ENCODE results near the gene GPC3. TPM values are rescaled to one million over a fixed set of nuclear protein-coding genes. Genes with fewer than 3 reads are reported as not detected.

Gene GPC3
- total RNA-seq, 2 donors from 2014 or later, result not detected

DNA sequence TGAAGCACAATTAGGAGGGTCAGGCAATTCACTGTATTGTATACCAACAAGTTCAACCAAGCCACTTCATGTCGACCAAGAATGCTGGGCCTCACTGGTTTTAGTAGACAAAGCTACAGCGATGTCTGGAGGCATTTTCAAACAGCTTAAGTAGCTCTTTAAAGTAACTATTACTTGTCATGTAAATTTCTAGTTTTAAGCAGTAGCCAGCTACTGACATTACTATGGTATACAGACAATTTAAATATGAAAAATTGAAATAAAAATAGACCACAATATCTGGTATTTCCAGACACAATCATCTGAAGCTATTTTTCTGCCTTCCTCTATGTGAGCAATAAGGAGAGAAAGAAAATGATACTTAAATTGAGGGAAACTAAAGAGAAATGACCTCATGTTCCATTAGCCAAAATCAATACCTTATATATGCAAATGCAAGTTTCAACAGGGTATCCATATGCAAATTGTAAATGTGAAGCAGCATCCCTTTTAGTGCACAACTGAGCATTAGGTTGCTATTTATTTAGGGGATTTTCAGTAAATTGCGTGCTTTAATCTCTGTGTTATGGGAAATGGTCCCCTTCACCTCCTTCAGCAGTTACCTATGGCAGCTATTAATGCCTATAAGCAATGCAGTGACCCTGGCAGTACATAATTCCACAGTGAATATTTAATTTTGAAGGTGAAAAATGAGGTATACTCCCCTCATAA is 119.5 kb downstream of the GPC3 start:
- no peak overlapping the region for H3K4me3 Mint-ChIP-seq
- no peak overlapping the region for H3K27ac Mint-ChIP-seq
- H3K27me3 Mint-ChIP-seq, result peaks cover 8 to 22% of the 10 kb centered on the region in 2 donors
- H3K9me3 Mint-ChIP-seq, result no peaks in the 10 kb centered on the region
- no peak for ATAC-seq
- no peaks in the 10 kb centered on the region for H3K4me1 Mint-ChIP-seq (ENCODE audit: low read depth in 2 of 2)
- no peak for DNase-seq (ENCODE audit: low spot score)
- H3K36me3 Mint-ChIP-seq, result no peaks in the 10 kb centered on the region

DNA sequence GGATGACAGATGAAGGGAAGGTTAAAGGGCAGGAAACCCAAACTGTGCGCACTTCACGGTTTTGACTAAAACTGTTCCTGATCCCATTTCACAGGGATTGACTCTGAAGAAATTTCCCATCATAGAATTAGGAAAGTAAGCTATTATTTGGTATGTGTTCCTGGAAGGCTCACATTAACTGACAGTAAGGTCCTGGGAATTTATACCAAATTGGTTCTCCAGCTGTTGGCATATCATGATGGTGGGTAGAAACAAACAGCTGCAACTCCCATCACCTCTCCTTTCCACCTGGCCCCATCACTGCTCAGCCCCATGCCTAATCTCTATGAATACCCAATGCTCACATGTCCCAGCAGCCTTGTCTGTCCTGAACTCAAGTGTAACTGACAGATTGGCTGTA is 121.2 kb downstream of the GPC3 start:
- H3K9me3 Mint-ChIP-seq, result no peaks in the 10 kb centered on the region
- H3K27me3 Mint-ChIP-seq, result peaks cover 0 to 17% of the 10 kb centered on the region in 2 donors
- H3K4me1 Mint-ChIP-seq (ENCODE audit: low read depth in 2 of 2), result no peaks in the 10 kb centered on the region
- no peak for ATAC-seq
- H3K4me3 Mint-ChIP-seq, result no peak overlapping the region
- H3K27ac Mint-ChIP-seq, result no peak overlapping the region
- no peaks in the 10 kb centered on the region for H3K36me3 Mint-ChIP-seq
- DNase-seq (ENCODE audit: low spot score), result no peak

DNA sequence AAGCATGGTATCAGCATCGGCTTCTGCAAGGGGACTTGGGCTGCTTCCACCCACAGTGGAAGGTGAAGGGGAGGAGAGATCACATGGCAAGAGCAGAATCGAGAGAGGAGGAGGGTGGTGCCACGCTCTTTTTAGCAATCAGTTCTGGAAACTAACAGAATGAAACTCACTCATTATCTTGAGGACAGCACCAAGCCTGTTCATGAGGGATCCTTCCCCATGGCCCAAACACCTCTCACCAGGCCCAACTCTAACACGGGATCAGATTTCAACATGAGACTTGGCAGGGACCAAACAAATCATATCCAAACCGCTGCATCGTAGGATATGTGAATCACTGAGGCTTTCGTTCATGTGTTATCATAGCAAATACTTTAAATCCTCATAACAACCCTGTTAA is 125.5 kb downstream of the GPC3 start:
- H3K9me3 Mint-ChIP-seq, result no peaks in the 10 kb centered on the region
- no peak for ATAC-seq
- H3K36me3 Mint-ChIP-seq, result no peaks in the 10 kb centered on the region
- H3K4me1 Mint-ChIP-seq (ENCODE audit: low read depth in 2 of 2), result no peaks in the 10 kb centered on the region
- no peak overlapping the region for H3K4me3 Mint-ChIP-seq
- DNase-seq (ENCODE audit: low spot score), result no peak
- peaks cover 14 to 27% of the 10 kb centered on the region in 2 donors for H3K27me3 Mint-ChIP-seq
- no peak overlapping the region for H3K27ac Mint-ChIP-seq

DNA sequence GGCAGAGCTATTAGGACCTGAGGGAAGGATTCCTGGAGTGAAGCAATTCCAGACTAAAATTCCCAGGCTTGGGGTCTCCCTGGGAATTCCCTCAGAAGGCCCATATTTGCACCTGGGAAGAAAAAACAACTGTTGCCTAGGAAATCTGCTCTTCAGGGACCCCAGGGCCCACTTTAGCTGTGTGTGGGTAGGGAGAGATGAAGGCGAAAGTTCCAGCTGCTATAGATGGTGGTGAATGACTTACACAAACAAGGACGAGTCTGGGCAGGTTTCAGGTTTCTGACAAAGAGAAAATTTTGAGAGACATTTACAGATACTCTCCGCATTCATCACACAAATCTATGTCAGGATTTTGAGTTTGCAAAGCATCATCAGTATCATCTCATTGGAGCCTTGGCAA is 126.1 kb downstream of the GPC3 start:
- peaks cover 14 to 27% of the 10 kb centered on the region in 2 donors for H3K27me3 Mint-ChIP-seq
- DNase-seq (ENCODE audit: low spot score), result no peak
- H3K36me3 Mint-ChIP-seq, result no peaks in the 10 kb centered on the region
- no peaks in the 10 kb centered on the region for H3K4me1 Mint-ChIP-seq (ENCODE audit: low read depth in 2 of 2)
- no peaks in the 10 kb centered on the region for H3K9me3 Mint-ChIP-seq
- no peak for ATAC-seq
- no peak overlapping the region for H3K27ac Mint-ChIP-seq
- no peak overlapping the region for H3K4me3 Mint-ChIP-seq

DNA sequence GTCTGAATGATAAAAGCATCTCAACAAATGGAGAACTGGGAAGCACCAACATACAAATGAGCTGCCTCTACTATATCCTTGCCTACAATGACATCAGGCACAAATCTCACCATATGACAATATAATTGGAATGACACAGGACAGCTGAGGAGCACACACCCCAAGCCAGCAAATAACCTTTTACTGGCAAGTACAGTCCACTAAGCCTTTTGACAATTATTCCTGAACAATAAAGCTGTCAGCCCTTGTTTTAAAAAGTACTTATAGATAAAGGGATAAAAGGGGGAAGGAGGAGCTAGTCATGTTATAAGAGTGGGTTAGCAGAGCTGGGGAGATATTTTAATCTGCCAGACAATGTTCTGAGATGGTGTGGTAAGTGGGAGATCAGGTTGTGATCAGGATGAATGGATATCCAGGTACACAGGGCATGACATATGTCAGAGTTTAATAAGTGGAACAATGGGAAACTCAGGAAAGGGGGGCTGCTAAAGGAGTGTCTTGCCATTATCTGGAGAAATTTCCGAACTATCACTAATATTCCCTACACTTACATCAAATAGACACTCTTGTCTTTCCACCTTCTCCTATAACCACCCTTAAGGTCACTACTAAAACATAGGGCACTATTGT is 127.6 kb downstream of the GPC3 start:
- Mint-ChIP-seq H3K4me1 (ENCODE audit: low read depth in 2 of 2) (no peaks in the 10 kb centered on the region), H3K9me3 (no peaks in the 10 kb centered on the region), H3K36me3 (no peaks in the 10 kb centered on the region), H3K4me3 (no peak overlapping the region), H3K27me3 (peaks cover 14 to 23% of the 10 kb centered on the region in 2 donors), H3K27ac (no peak overlapping the region)
- ATAC-seq (no peak), DNase-seq (ENCODE audit: low spot score) (no peak)

DNA sequence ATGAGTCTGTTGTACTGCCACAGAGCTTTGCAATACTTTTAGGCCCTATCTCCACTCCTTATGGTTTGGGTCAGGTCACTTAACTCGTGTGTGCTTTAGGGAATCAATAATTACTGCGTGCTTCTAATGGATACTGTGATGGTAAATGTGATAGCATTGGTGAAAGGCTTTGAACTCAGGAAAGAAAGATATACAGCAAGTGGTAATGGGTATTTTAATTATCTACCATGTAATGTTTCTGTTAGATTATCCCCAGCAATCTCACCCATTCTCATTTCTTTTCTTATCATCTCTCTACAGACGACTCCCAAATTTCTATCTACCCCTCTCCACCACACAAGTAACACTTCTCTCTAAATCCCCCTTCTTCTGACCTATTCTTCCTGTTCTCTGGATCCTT is 128.6 kb downstream of the GPC3 start:
- Mint-ChIP-seq H3K9me3 (no peaks in the 10 kb centered on the region), H3K4me3 (no peak overlapping the region), H3K4me1 (ENCODE audit: low read depth in 2 of 2) (no peaks in the 10 kb centered on the region), H3K27ac (no peak overlapping the region), H3K27me3 (peaks cover 14 to 17% of the 10 kb centered on the region in 2 donors), H3K36me3 (no peaks in the 10 kb centered on the region)
- no peak for ATAC-seq
- DNase-seq (ENCODE audit: low spot score), result no peak

DNA sequence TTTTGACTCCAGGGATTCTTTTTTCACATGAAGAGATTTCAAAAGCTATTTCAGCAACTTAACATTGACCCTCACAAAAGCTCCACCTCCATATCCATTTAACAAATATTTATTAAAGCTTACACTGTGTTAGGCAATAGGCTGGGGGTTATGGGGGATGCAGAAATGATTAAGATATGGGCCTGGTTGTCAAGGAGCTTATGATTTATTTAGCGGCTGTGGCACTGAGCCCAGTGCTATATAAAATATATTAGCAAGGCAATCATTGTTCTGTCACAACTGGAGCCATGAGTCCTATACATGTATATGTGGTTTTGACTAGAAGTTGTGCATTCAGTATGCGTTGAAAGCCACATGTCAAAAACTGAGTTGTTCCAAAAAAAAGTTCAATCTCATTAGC is 131.1 kb downstream of the GPC3 start:
- ATAC-seq, result no peak
- DNase-seq (ENCODE audit: low spot score), result no peak
- Mint-ChIP-seq H3K27ac (no peak overlapping the region), H3K36me3 (no peaks in the 10 kb centered on the region), H3K4me3 (no peak overlapping the region), H3K9me3 (no peaks in the 10 kb centered on the region), H3K4me1 (ENCODE audit: low read depth in 2 of 2) (no peaks in the 10 kb centered on the region), H3K27me3 (peaks cover 17 to 21% of the 10 kb centered on the region in 2 donors)

DNA sequence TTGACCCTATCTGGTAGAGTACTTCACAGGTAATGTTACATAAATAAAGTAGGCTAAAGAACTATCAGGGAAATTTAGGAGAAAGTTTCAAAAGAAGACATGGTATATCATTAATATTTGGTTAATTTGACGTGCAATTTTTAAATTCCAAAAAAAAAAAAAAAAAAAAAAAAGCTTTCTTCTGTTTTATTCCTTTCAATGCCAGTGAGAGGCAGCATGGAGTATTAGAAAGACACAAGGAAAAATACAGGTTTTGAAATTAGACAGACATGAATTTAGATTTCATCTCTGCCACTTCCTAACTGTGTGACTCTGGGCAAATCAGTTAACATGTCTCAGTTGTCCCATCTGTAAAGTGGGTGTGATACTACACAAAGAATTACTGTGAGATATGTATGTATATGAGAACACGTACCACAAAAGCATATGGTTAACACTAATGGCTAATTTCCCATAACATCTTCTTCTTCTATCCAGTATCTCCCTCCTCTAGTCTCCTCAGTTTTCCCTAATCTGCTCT is 132.5 kb downstream of the GPC3 start:
- H3K4me1 Mint-ChIP-seq (ENCODE audit: low read depth in 2 of 2), result no peaks in the 10 kb centered on the region
- DNase-seq (ENCODE audit: low spot score) (no peak), ATAC-seq (no peak)
- H3K36me3 Mint-ChIP-seq, result no peaks in the 10 kb centered on the region
- H3K4me3 Mint-ChIP-seq, result no peak overlapping the region
- peaks cover 19 to 20% of the 10 kb centered on the region in 2 donors for H3K27me3 Mint-ChIP-seq
- H3K27ac Mint-ChIP-seq, result no peak overlapping the region
- no peaks in the 10 kb centered on the region for H3K9me3 Mint-ChIP-seq

DNA sequence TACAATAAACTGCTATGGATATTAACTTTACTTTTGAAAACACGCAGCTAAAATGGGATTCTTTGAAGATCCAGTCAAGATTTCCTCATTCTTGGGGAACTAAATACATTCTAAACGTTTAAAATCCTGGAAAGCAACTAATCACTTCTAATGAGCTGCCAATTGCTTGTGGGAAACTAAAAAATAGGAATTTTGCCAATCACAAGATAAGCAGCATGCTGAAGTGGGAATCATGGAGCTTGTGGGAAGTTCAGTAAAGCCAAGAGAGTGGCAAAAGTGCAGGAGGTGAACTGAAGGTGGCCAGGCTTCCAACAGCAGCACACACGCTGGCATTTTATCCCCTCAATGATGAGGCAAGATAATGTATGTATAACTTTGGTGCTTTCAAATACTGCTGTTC is 133.0 kb downstream of the GPC3 start:
- Mint-ChIP-seq H3K27ac (no peak overlapping the region), H3K4me3 (no peak overlapping the region)

DNA sequence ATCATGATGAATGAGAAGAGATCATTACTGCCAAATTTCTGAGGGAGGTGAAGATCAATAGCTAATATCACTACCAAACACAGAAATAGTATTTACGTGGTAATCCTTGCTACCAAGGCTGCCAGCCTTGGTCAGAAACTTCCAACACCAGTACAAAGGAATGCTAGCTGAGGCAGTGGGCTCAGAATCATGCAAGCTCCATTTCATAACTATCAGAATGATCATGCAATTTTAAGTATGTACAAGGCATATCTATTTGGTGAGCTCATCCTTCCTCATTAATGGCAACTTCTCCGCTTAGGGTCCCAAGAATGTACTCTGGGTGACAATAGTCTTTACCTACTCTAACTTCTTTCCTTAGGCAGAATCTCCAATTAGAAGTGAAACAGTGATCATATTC is 135.0 kb downstream of the GPC3 start:
- peaks cover 7 to 13% of the 10 kb centered on the region in 2 donors for H3K27me3 Mint-ChIP-seq
- ATAC-seq (no peak), DNase-seq (ENCODE audit: low spot score) (no peak)
- no peak overlapping the region for H3K4me3 Mint-ChIP-seq
- no peaks in the 10 kb centered on the region for H3K4me1 Mint-ChIP-seq (ENCODE audit: low read depth in 2 of 2)
- H3K27ac Mint-ChIP-seq, result no peak overlapping the region
- H3K36me3 Mint-ChIP-seq, result no peaks in the 10 kb centered on the region
- H3K9me3 Mint-ChIP-seq, result no peaks in the 10 kb centered on the region

More for the DNA sequence above, 133.0 kb downstream of the GPC3 start:
- Mint-ChIP-seq H3K36me3 (no peaks in the 10 kb centered on the region), H3K9me3 (no peaks in the 10 kb centered on the region), H3K27me3 (peaks cover 14 to 16% of the 10 kb centered on the region in 2 donors), H3K4me1 (ENCODE audit: low read depth in 2 of 2) (no peaks in the 10 kb centered on the region)
- DNase-seq (ENCODE audit: low spot score) (no peak), ATAC-seq (no peak)

DNA sequence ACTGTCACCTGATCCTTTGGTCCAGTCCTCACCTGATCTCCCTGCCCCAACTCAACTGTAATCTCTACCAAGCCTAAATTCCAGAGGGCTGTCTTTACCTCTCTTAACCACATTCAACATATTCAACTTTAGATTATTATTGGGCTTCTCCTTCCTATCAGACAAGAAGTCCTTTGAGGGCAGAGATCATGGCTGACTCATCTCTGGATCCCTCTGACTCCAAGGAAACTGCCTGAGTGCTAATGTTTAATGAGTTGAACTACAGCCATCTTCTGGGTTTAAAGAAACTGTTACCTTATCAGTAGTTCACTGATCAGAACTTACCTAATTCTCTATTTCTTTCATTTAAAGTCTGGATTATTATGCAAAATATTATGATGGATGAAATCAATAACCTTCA is 135.7 kb downstream of the GPC3 start:
- H3K36me3 Mint-ChIP-seq, result no peaks in the 10 kb centered on the region
- no peaks in the 10 kb centered on the region for H3K9me3 Mint-ChIP-seq
- H3K27me3 Mint-ChIP-seq, result peaks cover 7 to 13% of the 10 kb centered on the region in 2 donors
- no peak overlapping the region for H3K4me3 Mint-ChIP-seq
- H3K4me1 Mint-ChIP-seq (ENCODE audit: low read depth in 2 of 2), result no peaks in the 10 kb centered on the region
- no peak overlapping the region for H3K27ac Mint-ChIP-seq
- DNase-seq (ENCODE audit: low spot score), result no peak
- ATAC-seq, result no peak

DNA sequence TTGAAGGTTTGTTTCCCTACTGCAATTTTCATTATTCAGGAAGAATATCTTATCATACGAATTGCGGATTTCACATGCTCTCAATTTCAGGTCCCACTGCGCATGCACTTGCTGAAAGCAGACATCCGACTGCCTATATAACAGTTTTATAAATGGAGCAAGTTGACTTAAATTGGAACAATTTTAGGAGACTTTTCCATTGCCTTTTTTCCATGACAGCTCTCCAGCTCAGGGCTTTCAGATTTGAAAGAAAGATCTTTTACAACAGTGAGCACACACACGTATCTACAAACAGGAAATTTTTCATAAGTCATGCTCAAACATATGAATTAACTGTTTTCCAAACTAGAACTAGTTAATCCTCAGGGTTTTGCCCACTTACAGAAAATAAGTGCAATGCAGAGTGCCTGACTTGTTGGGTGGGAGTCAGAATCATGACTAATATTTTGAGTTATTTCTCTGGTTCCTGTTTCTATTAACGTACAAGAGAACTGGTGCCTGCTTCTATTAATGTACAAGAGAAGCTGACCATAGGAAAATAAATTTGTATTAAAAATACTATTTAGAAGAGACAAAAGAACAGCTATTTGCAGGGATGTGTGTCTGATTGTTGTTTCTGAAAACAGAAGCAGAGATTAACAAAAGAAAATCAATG is 137.9 kb downstream of the GPC3 start:
- DNase-seq (ENCODE audit: low spot score) (no peak), ATAC-seq (no peak)
- no peak overlapping the region for H3K27ac Mint-ChIP-seq
- H3K36me3 Mint-ChIP-seq, result no peaks in the 10 kb centered on the region
- H3K9me3 Mint-ChIP-seq, result no peaks in the 10 kb centered on the region
- peaks cover 11 to 15% of the 10 kb centered on the region in 2 donors for H3K27me3 Mint-ChIP-seq
- H3K4me3 Mint-ChIP-seq, result no peak overlapping the region
- H3K4me1 Mint-ChIP-seq (ENCODE audit: low read depth in 2 of 2), result no peaks in the 10 kb centered on the region

DNA sequence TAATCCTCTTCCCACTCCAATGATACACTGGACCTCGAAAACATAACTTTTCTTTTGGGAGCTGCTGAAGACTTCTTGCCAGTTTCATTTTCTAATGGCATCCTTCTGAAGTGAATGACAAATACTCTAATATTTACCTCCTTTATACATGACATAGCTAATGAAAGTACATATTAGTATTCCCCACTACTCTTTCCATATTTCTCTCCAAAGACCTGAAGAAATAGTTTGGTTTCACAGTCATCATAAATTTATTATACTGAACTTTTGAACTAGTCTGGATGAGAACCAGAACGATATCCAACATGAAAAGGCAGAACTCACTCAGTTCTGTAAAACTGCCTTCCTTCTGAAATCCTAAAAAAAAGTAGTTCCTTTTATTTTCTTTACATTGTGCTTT is 139.1 kb downstream of the GPC3 start:
- DNase-seq (ENCODE audit: low spot score) (no peak), ATAC-seq (no peak)
- no peaks in the 10 kb centered on the region for H3K36me3 Mint-ChIP-seq
- no peak overlapping the region for H3K4me3 Mint-ChIP-seq
- H3K27ac Mint-ChIP-seq, result no peak overlapping the region
- H3K9me3 Mint-ChIP-seq, result no peaks in the 10 kb centered on the region
- peaks cover 7 to 16% of the 10 kb centered on the region in 2 donors for H3K27me3 Mint-ChIP-seq
- no peaks in the 10 kb centered on the region for H3K4me1 Mint-ChIP-seq (ENCODE audit: low read depth in 2 of 2)

DNA sequence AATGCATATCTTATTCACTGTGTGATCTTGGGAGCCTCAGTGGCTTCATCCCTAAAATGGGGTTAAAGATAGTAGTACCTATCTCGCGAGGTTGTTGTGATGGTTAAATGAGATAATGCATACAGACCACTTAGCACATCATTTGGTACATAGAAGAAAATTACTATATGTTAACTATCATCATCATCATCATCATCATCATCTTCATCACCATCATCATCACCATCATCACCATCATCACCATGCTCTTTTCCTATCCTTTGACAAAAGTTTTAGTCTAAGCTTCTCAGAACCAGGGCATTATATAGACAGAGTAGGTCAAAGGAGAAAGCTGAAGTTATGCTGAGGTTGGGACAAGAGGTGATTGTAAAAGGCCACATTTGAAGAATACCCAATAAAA is 145.0 kb downstream of the GPC3 start:
- ATAC-seq (no peak), DNase-seq (ENCODE audit: low spot score) (no peak)
- Mint-ChIP-seq H3K4me1 (ENCODE audit: low read depth in 2 of 2) (no peaks in the 10 kb centered on the region), H3K36me3 (no peaks in the 10 kb centered on the region), H3K4me3 (no peak overlapping the region), H3K9me3 (no peaks in the 10 kb centered on the region), H3K27ac (no peak overlapping the region), H3K27me3 (peaks cover 5 to 8% of the 10 kb centered on the region in 2 donors)
